Stomach (tissue), 4 donors: ENCODE measurements around the gene MEGF8.

ENCODE experiments used
- POLR2A ChIP-seq, 4 donors: fragments of 450-650 bp; IDR thresholded peaks; one replicate each; pipeline ENCODE4 v1.6.1; 2016; ENCODE audit warnings: antibody characterized with exemption in 4 of 4, control low read depth in 2 of 4, mild to moderate bottlenecking in 1 of 4, moderate library complexity in 1 of 4
- POLR2AphosphoS5 ChIP-seq, 3 donors: sonication (generic); formaldehyde crosslinking; IDR thresholded peaks; one replicate each; pipeline ENCODE4 v1.6.1; 2016; ENCODE audit warnings: antibody characterized with exemption in 3 of 3
- TF ChIP-seq, protein P1 (sequence below), 7 experiments: fragments of 450-650 bp in 4 of 7; fragments of 200-600 bp in 3 of 7; sonication (generic) in 3 of 7; IDR thresholded peaks; one replicate each; pipeline ENCODE4 v1.5.1; 2016 to 2019; ENCODE audit warnings: antibody characterized with exemption in 7 of 7, control low read depth in 2 of 7, mild to moderate bottlenecking in 1 of 7

DNA sequence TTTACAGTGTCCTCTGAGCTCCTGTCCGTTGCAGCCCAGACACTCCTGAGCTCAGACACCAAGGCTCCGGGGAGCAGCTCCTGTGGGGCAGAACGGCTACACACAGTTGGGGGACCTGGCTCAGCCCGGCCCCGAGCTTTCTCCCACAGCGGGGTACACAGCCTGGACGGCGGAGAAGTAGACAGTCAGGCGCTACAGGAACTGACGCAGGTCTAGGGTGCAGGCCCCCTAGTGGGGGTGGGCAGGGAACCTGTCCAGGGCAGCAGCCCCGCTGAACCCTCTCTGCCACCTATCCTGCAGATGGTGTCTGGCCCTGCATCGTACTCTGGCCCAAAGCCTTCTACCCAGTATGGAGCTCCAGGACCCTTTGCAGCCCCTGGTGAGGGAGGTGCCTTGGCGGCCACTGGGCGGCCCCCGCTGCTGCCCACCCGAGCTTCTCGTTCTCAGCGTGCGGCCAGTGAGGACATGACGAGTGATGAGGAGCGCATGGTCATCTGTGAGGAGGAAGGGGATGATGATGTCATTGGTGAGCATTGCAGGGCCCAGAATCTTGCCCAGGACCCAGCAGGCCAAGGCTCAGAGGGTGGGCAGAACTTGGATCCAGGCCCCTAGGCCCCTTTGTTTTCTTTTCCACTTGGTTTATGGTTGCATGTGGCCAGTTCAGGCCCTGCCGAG lies 36.4 kb upstream of the MEGF8 start:
- TF ChIP-seq POLR2A (IDR thresholded peaks at IDR 0.05) (no peak), POLR2AphosphoS5 (IDR thresholded peaks at IDR 0.05) (no peak)
- TF ChIP-seq, protein P1, sequence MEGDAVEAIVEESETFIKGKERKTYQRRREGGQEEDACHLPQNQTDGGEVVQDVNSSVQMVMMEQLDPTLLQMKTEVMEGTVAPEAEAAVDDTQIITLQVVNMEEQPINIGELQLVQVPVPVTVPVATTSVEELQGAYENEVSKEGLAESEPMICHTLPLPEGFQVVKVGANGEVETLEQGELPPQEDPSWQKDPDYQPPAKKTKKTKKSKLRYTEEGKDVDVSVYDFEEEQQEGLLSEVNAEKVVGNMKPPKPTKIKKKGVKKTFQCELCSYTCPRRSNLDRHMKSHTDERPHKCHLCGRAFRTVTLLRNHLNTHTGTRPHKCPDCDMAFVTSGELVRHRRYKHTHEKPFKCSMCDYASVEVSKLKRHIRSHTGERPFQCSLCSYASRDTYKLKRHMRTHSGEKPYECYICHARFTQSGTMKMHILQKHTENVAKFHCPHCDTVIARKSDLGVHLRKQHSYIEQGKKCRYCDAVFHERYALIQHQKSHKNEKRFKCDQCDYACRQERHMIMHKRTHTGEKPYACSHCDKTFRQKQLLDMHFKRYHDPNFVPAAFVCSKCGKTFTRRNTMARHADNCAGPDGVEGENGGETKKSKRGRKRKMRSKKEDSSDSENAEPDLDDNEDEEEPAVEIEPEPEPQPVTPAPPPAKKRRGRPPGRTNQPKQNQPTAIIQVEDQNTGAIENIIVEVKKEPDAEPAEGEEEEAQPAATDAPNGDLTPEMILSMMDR (IDR thresholded peaks at IDR 0.05): no peak
